Right ventricle myocardium superior (tissue), 1 donor: Measurements from ENCODE around the gene AHDC1. TPM values are rescaled to one million over a fixed set of nuclear protein-coding genes. Genes with fewer than 3 reads are reported as not detected.

Experiments used
- ATAC-seq: fragments of 200-7000 bp; cut with Tn5 transposase; one replicate; pipeline ENCODE4 v1.9.1; 2020; ENCODE audit warnings: mild to moderate bottlenecking; ENCODE audit not compliant: poor library complexity
- DNase-seq: peaks from one replicate; pipeline ENCODE4 v3.0.0-alpha.2; 2020
- intact Hi-C: fragments of 100-400 bp; cut with DNase I; formaldehyde crosslinking; loops from one replicate; pipeline ENCODE4 v1.11.2; 2022
- total RNA-seq: library from RNA; stranded (reverse); fragmentation: NEBNext Ultra II Directional; extraction: Animal tissue kit (Norgen Biotek cat#: 25700); gene quantifications from one replicate; pipeline ENCODE4 v1.2.1, GENCODE V29; 2021
- donor health status: DM: no; HTN: yes; CAD: no; lungs with severe emphysema.

AHDC1 gene
- total RNA-seq, 1 donor from 2014 or later: 47.4 TPM

DNA sequence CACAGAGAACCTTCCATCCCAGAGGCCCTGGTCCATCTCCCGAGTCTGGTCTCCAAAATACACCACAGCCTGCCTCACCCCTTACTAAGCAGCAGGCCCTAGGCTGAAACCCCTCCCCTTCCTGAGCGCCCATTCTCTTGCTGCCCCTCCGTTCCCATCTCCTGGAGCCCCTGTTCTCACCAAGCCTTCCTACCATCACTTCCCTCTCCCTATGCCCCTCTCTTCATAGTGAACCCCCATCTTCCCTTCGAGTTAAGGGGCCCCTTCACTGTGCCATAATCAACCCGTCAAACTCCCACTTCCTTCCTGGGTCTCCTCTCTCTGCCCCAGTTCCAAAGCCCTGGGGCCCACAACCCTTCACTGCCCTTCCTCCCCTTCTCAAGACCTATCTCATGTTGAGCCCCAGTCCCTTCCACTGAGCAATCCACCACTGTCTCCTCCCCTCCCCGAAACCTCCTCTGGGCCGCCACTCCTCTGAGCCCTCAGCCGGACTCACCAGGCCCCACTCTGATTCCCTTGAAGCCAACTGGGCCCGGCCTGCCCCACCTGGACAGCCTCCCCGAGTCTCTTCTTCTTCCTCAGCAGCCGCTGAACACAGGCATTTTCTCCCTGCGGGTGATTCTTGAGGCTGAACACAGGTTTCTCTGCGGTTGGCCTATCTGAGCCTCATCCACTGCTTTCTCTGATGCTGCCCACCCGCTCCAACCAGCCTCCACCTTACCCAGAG is 71.8 kb downstream of the AHDC1 start:
- no peak for DNase-seq
- ATAC-seq: no peak

DNA sequence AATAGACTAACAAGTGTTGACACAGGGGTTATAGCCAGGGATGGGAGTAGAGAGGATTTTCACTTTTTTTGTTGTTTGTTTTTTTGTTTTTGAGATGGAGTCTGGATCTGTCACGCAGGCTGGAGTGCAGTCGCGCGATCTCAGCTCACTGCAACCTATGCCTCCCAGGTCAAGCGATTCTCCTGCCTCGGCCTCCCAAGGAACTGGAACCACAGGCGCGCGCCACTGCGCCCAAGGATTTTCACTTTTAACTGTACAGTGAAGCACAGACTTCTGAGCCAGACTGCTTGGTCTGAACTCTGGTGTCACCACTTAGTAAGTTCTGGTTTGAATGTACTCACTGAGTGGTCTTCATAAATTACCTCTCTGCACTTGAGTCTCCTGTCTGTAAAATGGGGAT is 73.8 kb downstream of the AHDC1 start:
- no peak for DNase-seq
- intact Hi-C loops: no loop called here
- ATAC-seq: no peak

More for the DNA sequence above, 71.8 kb downstream of the AHDC1 start:
- intact Hi-C loops: no loop called here

- intact Hi-C loops: no loop called here
- DNase-seq (no peak), ATAC-seq (no peak)
Observed at GRCh38 chr1:27529704-27530018, 74.3 kb downstream of the AHDC1 start.

DNA sequence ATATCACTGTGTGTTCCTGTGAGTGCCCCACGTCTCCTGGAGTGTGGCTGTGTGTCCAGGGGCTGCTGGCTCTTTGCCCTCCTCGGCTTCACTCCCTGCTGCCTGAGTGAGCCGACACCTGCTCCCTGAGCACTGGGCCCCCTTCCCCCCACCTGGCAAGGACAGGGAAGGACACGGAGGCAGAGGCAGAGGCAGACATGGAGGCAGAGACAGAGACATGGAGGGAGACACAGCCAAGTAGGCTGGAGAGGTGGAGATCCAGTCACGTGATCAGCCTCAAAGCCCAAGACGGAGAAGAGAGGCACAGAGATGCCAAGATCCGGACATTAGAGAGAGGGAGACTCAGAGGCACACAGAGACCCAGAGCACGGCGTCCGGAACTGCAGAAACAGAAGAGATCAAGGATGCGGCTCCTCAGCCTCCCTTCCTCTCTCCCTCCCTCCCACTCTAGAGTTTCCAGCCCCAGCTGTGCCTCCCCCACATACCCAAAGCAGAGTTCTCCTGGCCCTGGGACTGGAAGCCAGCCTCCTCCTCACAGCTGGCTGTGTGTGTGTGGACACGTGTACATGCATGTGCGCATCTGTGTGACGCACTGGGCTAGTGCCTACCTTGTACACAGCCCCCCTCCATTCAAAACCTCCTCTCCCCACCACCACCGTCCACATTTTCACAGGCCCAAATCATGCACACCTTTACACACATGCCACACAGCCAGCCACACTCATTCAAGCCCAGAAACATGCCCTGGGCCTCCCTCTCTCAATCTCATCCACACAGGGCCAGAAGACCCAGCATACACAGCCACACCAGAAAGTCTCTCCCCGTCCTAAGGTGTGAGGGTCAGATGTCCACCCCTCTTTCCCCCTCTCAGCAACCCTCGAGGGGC is 74.9 kb downstream of the AHDC1 start:
- peak; percentile 30 for ATAC-seq
- intact Hi-C loops: no loop called here
- DNase-seq: peak; percentile 87

GRCh38 chr1:27527890-27528817 is 75.8 kb downstream of the AHDC1 start:
- intact Hi-C loops: no loop called here
- DNase-seq (peak; percentile 63), ATAC-seq (peak; percentile 58)

GRCh38 chr1:27527223-27527889 is 76.6 kb downstream of the AHDC1 start:
- intact Hi-C loops: no loop called here
- ATAC-seq (peak; percentile 6), DNase-seq (peak; percentile 70)

DNA sequence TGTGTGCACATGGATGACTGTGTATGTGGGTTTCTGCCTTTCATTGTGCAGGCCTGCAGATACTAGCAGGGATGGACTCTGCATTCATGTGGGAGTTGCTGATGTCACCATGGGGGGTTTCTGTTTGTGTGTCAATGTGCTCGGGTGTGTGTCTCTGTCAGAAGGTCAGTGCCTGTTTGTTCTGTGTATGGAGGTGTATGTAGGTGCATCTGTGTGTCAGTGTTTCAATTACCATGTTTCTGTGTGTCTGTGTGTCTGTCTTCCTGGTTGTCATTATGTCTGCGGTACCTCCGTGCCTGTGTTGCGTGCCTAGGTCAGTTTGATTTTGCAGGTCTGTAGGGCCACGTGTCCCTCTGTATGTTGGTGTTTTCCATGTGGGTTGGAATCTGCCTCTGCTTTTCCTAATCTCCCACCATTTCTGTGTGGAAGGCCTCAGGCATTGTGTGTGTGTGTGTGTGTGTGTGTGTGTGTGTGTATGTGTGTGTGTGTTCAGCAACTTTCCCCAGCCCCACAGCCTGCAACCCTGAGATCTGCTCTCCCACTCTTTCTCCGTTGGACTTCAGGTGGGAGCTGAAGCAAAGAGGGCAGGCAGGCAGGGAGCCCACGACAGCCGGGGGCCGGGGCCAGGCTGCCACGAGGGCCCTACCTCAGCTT is 77.2 kb downstream of the AHDC1 start:
- intact Hi-C loops: no loop called here
- ATAC-seq (no peak), DNase-seq (no peak)

GRCh38 chr1:27525296-27526272 is 78.4 kb downstream of the AHDC1 start:
- ATAC-seq: peak; percentile 71
- DNase-seq: peak; percentile 90
- intact Hi-C loops: no loop called here

DNA sequence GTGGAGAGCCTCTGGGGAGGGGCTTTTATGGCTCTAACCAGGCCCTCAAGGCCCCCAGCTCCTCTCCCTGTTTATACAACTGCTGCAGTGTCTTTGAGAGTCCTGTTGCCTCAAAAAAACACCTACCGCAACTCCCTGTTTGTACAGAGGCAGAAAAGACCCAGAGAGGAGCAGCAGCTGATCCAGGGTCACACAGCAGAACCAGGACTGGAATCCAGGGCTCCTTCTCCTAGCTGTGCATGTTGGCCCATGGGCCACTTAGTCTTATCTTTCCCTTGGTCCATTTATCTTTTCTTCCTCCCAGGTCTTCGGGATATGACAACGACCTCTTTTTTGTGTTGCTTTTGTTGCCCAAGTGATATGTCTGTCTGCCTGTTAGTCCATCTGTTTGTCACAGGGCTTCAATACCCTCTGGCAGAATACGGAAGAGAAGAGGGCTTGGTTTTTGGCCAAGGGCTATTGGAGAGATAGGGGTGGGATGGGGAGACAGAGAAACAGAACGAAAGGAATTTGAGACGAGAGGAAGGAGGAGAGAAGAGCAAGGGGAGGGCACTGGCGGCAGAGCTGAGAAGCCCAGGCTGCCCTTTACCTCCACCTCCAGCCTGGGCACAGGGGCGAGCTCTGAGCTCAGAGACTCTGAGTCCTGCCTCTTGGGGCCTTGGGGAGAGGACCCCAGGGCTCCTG is 80.5 kb downstream of the AHDC1 start:
- ATAC-seq (no peak), DNase-seq (no peak)
- intact Hi-C loops: no loop called here

- intact Hi-C loops: no loop called here
- peak; percentile 77 for DNase-seq
- peak; percentile 3 for ATAC-seq
Observed at GRCh38 chr1:27522432-27523336, 81.3 kb downstream of the AHDC1 start.

- intact Hi-C loops: no loop called here
- no peak for DNase-seq
- no peak for ATAC-seq
Observed at GRCh38 chr1:27521861-27522431, 82.0 kb downstream of the AHDC1 start.

DNA sequence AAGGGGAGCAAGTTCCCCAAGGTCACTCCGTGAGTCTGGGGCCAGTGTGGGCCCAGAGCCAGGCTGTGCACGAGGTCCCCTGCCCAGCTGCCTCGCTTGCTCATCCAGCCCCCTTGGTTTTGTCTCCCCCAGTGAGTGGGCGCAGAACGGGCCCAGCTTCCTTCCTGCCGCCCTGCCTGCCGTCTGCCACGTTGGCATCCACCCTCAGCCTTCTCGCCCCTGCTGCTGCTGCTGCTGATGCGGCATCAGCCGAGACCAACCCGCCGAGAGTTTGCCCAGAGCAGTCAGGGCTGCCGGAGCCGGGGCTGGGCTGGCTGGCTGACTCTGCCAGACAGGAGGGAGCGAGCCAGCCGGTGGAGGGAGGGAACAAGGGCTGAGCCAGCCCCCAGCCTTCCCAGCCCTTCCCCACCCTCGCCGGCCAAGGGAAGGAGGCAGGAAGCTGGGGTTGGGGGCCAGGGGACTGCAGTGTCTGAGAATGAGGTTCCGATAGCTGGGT is 82.6 kb downstream of the AHDC1 start:
- intact Hi-C loops: no loop called here
- peak; percentile 19 for ATAC-seq
- DNase-seq: peak; percentile 70

- intact Hi-C loops: no loop called here
- DNase-seq (peak; percentile 72), ATAC-seq (peak; percentile 6)
Observed at GRCh38 chr1:27520651-27521050, 83.3 kb downstream of the AHDC1 start.

DNA sequence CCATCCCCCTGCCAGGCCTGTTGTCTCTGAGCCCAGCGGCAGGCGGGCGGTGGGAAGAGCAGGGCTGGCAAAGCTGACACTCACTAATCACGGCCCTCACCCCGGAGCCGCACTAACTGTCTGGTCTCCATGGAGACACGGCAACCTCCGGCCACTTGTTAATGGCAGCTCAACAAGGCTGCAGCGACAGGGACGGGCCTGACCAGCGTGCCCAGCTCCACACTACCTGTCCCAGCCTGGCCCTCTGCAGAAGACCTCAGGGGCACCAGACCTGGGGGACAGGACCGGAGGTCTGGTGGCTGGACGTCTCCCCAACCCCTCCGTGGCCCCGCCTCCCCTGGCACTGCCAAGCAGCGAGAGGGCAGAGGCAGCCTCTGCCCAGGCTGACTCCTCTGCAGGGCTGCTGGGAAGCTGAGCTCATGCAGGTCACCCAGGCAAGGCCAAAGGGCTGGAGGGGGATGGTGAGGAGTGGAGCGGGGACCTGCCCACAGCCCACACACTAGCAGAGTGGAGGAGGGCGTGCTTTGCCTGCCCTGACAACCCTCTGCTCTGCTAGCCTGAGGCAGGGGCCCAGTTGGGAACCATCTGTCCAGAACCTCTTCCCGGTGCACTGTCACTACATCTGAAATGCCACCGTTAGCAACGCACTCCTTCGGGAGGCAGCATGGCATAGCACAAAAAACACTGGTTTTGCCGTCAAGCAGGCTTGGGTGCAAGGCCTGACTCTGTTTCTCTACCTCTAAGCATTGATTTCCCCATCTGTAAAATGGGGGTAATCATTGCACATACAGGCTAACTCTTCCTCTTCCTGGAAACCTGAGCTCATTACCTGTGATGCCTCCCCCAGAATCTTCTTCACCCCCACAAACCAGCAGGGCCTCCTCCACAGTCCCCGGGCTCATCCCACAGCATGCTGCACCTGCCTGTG is 84.3 kb downstream of the AHDC1 start:
- DNase-seq (peak; percentile 69), ATAC-seq (peak; percentile 47)
- intact Hi-C loops: no loop called here
